BJ (cell line): ENCODE results near the gene CALR. TPM values are rescaled to one million over a fixed set of nuclear protein-coding genes. Genes with fewer than 3 reads are reported as not detected.
A peak's percentile ranks its signal among the peaks of the same experiment; 100 is the strongest.
"Not testable (repeated sequence)": the region's sequence is repeated elsewhere in the genome, so short reads cannot be mapped to it uniquely, and the experiment has no call there.

Source experiments
- CTCF ChIA-PET: fragments of 350-600 bp; formaldehyde crosslinking; extraction: SDS; loops from one replicate; lab custom pipeline; 2021; ENCODE audit warnings: antibody characterized with exemption, inconsistent platforms; lab: Yijun Ruan, JAX
- POLR2A ChIA-PET: fragments of 300-600 bp; sonication (Branson Sonifier 250); formaldehyde crosslinking; extraction: SDS; loops from one replicate; lab custom pipeline; 2021; ENCODE audit warnings: antibody characterized with exemption; lab: Charles Lee
- DNase-seq: peaks from one replicate; pipeline ENCODE4 v3.0.0-alpha.2; 2011; ENCODE audit warnings: low read depth
- H3K27me3 ChIP-seq: 2 replicates; pipeline ENCODE4 v1.6.0; 2011; ENCODE audit warnings: low read length; ENCODE audit not compliant: control insufficient read depth, insufficient read depth
- H3K36me3 ChIP-seq: 2 replicates; pipeline ENCODE4 v1.5.1; 2011; ENCODE audit warnings: low read length; ENCODE audit not compliant: control insufficient read depth, insufficient read depth
- H3K4me3 ChIP-seq: 2 replicates; pipeline ENCODE4 v1.5.1; 2011; ENCODE audit warnings: low read depth, mild to moderate bottlenecking, control low read depth, low read length
- CTCF ChIP-seq: IDR thresholded peaks from 2 replicates; pipeline ENCODE4 v1.5.1; 2011; ENCODE audit warnings: low read depth, mild to moderate bottlenecking, control low read depth, inconsistent platforms, low read length, moderate library complexity; ENCODE audit not compliant: insufficient read depth
- polyA plus RNA-seq: library from polyadenylated mRNA; depleted of rRNA; stranded (reverse); fragments of >200 nt; gene quantifications from 2 replicates; pipeline ENCODE4 v1.2.3, GENCODE V29; 2011

CALR gene
- polyA plus RNA-seq, 1 experiment, result 1,647 TPM

- CTCF ChIA-PET, result interaction anchor here (0.7 to 5.6 kb wide), 3 partner anchors 10 to 929 kb away, joined by 3 to 76 read pairs (median 4); no protein-coding TSS in a partner anchor
- Histone ChIP-seq H3K27me3 (no peaks in the 10 kb centered on the region), H3K4me3 (no peak overlapping the region), H3K36me3 (peaks cover 33% of the 10 kb centered on the region)
- no peak for TF ChIP-seq CTCF
- DNase-seq, result no peak
- POLR2A ChIA-PET, result interaction anchor here (0.6 kb wide), 1 partner anchor 8 kb away, joined by 9 read pairs; no protein-coding TSS in a partner anchor
Observed at GRCh38 chr19:12954612-12954962, 16.2 kb downstream of the CALR start.

GRCh38 chr19:12955575-12955974, 17.2 kb downstream of the CALR start:
- CTCF ChIA-PET, result interaction anchor here (1.0 to 5.6 kb wide), 3 partner anchors 9 to 189 kb away, joined by 3 to 76 read pairs (median 4); no protein-coding TSS in a partner anchor
- H3K36me3 ChIP-seq, result peaks cover 27% of the 10 kb centered on the region
- DNase-seq, H3K4me3 ChIP-seq, H3K27me3 ChIP-seq, POLR2A ChIA-PET: not testable (repeated sequence)

- H3K36me3 ChIP-seq, result peaks cover 23% of the 10 kb centered on the region
- peak overlapping the region; percentile 91 for H3K4me3 ChIP-seq
- POLR2A ChIA-PET, result no interaction called here
- H3K27me3 ChIP-seq, result no peaks in the 10 kb centered on the region
- DNase-seq, result no peak
- CTCF ChIA-PET, result interaction anchor here (1.0 to 5.6 kb wide), 2 partner anchors 9 to 76 kb away, joined by 3 to 76 read pairs; no protein-coding TSS in a partner anchor
- TF ChIP-seq CTCF, result no peak
Observed at GRCh38 chr19:12955996-12956395, 17.6 kb downstream of the CALR start.

DNA sequence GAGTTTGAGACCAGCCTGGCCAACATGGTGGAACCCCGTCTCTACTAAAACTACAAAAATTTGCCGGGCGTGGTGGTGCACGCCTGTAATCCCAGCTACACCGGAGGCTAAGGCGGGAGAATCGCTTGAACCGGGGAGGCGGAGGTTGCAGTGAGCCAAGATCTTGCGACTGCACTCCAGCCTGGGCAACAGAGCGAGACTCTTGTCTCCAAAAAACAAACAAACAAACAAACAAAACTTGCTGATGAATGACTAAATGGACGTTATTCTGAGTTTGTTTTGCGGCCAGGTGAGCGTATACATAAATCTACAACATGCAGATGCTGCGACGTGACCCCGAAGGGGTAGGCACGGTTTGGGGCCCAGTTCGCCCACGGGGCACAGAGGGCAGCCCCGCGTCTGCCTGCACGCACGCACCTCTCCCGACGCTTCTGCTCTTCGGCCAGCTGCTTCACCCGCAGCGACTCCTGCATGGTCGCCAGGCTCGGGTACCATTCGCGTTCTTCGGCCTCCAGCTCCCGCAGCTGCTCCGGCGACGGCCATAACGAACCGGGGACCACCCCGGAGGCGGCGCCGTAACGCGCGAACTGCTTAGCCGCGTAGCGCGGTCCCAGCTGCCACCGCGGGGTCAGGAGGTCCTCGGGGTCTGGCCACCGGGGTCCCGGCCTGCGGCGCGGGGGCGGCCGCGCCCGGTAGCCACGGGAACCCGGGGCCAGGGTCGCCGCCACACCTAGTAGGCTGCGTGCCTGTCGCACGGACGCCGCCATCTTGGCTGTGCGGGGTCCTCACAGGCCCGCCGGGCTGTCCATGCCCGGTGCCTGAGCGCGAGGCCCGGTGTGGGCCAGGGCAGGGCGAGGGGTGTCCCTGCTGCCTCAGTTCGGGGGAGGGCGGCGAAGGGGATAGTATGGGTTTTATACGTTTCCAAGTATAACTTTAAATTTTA, 18.3 kb downstream of the CALR start, which contains the start of gene GADD45GIP1:
GADD45GIP1 (minus strand) TSS at position 778 of the 943 bp plus-strand sequence; CDS start at position 767, 11 bp downstream.
- DNase-seq, result no peak
- Histone ChIP-seq H3K36me3 (peaks cover 22% of the 10 kb centered on the region), H3K4me3 (peak within 1 kb of the TSS; percentile 91), H3K27me3 (no peaks in the 10 kb centered on the region)
- ChIA-PET POLR2A (no interaction called here), CTCF (interaction anchor here (1.0 to 5.6 kb wide), 2 partner anchors 8 to 75 kb away, joined by 3 to 76 read pairs; no protein-coding TSS in a partner anchor)
- TF ChIP-seq CTCF, result no peak

DNA sequence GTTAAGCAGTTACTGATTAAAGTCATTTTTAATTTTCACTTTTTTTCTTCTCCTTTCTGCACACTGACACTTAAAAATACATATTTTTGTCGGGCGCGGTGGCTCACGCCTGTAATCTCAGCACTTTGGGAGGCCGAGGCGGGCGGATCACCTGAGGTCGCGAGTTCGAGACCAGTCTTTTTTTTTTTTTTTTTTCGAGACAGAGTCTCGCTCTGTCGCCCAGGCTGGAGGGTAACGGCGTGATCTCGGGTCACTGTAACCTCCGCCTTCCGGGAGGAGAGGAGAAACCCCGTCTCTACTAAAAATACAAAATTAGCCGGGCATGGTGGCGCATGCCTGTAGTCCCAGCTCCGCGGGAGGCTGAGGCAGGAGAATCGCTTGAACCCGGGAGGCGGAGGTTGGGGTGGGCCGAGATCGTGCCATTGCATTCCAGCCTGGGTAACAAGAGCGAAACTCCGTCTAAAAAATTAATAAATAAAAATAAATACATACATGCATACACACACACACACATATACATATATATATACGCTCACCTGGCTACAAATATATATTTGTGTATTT, 19.1 kb downstream of the CALR start:
- Histone ChIP-seq H3K4me3 (peak overlapping the region; percentile 91), H3K36me3 (peaks cover 17% of the 10 kb centered on the region)
- POLR2A ChIA-PET, H3K27me3 ChIP-seq, DNase-seq: not testable (repeated sequence)
- CTCF ChIA-PET, result interaction anchor here (5.6 kb wide), 1 partner anchor 7 kb away, joined by 76 read pairs; no protein-coding TSS in a partner anchor

DNA sequence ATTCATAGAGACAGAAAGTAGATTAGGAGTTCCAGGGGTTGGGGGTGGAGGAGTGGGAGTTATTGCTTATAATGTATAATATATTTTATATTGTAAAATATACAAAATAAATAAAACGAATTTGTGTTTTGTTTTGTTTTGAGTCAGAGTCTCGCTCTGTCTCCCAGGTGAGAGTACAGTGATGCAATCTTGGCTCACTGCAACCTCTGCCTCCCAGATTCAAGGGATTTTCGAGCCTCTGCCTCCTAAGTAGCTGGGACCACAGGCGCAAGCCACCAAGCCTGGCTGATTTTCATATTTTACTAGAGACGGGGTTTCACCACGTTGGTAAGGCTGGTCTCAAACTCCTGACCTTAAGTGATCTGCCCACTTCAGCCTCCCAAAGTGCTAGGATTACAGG, 21.1 kb downstream of the CALR start:
- DNase-seq, result no peak
- ChIA-PET POLR2A (no interaction called here), CTCF (interaction anchor here (0.7 to 1.2 kb wide), 3 partner anchors 19 to 134 kb away, joined by 3 to 4 read pairs (median 3); no protein-coding TSS in a partner anchor)
- no peak for TF ChIP-seq CTCF
- no peak overlapping the region for H3K4me3 ChIP-seq
- peaks cover 2% of the 10 kb centered on the region; the same call in 1 of the 2 replicates for H3K36me3 ChIP-seq
- H3K27me3 ChIP-seq, result no peaks in the 10 kb centered on the region
